ENCODE data around the gene CASP8AP2. TPM values are rescaled to one million over a fixed set of nuclear protein-coding genes. Genes with fewer than 3 reads are reported as not detected.

The CASP8AP2 gene
- total and polyA plus RNA-seq, 2 donors from 2014 or later = 2.4 to 17.5 TPM

- Histone ChIP-seq H3K4me3 (ENCODE audit: low read length in 3 of 3) (no peak overlapping the region), H3K27ac (ENCODE audit: low read depth in 2 of 2, low read length in 2 of 2) (no peak overlapping the region), H3K9me3 (ENCODE audit: control insufficient read depth in 2 of 3, insufficient read depth in 1 of 3, low read length in 3 of 3) (no peaks in the 10 kb centered on the region), H3K36me3 (ENCODE audit: control insufficient read depth in 2 of 3, insufficient read depth in 3 of 3, low read length in 3 of 3) (peaks cover 5 to 35% (median 10%) of the 10 kb centered on the region in 3 donors), H3K27me3 (ENCODE audit: control insufficient read depth, insufficient read depth, low read length) (no peaks in the 10 kb centered on the region), H3K9ac (ENCODE audit: low read length in 3 of 3) (no peak overlapping the region), H3K4me1 (ENCODE audit: control insufficient read depth in 2 of 3, insufficient read depth in 2 of 3, low read depth in 1 of 3, low read length in 3 of 3) (no peaks in the 10 kb centered on the region)
- no peak for TF ChIP-seq CTCF (IDR thresholded peaks at IDR 0.05; ENCODE audit: borderline replicate concordance, extremely low read depth, insufficient read depth)
- DNase-seq = no peak
- no peak for FAIRE-seq
- intact Hi-C loops (cut with DNase I) = no loop called here
Observed at GRCh38 chr6:89866024-89866678, 36.5 kb downstream of the CASP8AP2 start.

GRCh38 chr6:89873721-89874120, 44.0 kb downstream of the CASP8AP2 start:
- Histone ChIP-seq H3K4me1 (ENCODE audit: control insufficient read depth in 2 of 3, insufficient read depth in 2 of 3, low read depth in 1 of 3, low read length in 3 of 3) (no peaks in the 10 kb centered on the region), H3K9me3 (ENCODE audit: control insufficient read depth in 2 of 3, insufficient read depth in 1 of 3, low read length in 3 of 3) (no peaks in the 10 kb centered on the region), H3K36me3 (ENCODE audit: control insufficient read depth in 2 of 3, insufficient read depth in 3 of 3, low read length in 3 of 3) (peaks cover 0 to 5% (median 0%) of the 10 kb centered on the region in 3 donors), H3K9ac (ENCODE audit: low read length in 3 of 3) (no peak overlapping the region), H3K27ac (ENCODE audit: low read depth in 2 of 2, low read length in 2 of 2) (no peak overlapping the region), H3K27me3 (ENCODE audit: control insufficient read depth, insufficient read depth, low read length) (no peaks in the 10 kb centered on the region), H3K4me3 (ENCODE audit: low read length in 3 of 3) (no peak overlapping the region)
- intact Hi-C loops (cut with DNase I) = no loop called here
- no peak for TF ChIP-seq CTCF (IDR thresholded peaks at IDR 0.05; ENCODE audit: borderline replicate concordance, extremely low read depth, insufficient read depth)
- DNase-seq (no peak), FAIRE-seq (no peak)

DNA sequence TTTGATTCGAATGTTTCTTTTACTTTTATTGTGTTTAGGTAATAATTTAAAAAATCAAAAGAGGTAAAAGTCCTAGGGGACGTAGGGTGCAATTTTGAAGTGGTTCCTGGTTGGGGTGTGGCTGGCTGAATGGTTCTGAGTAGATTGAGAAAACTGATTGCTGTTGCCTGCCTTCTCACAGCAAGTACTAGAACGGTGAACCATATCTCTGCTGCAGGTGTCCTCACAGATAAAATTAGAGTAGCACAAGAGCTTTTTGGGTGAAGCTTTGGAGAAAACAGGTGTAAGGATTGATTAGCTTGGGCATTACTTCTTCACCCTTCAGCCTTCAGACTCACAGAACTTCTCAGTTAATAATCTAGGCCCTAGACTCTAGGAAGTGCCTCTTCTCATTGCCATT, 44.8 kb downstream of the CASP8AP2 start:
- Histone ChIP-seq H3K4me1 (ENCODE audit: control insufficient read depth in 2 of 3, insufficient read depth in 2 of 3, low read depth in 1 of 3, low read length in 3 of 3) (no peaks in the 10 kb centered on the region), H3K9me3 (ENCODE audit: control insufficient read depth in 2 of 3, insufficient read depth in 1 of 3, low read length in 3 of 3) (no peaks in the 10 kb centered on the region), H3K36me3 (ENCODE audit: control insufficient read depth in 2 of 3, insufficient read depth in 3 of 3, low read length in 3 of 3) (peaks cover 0 to 5% (median 0%) of the 10 kb centered on the region in 3 donors), H3K27me3 (ENCODE audit: control insufficient read depth, insufficient read depth, low read length) (no peaks in the 10 kb centered on the region), H3K9ac (ENCODE audit: low read length in 3 of 3) (no peak overlapping the region), H3K4me3 (ENCODE audit: low read length in 3 of 3) (no peak overlapping the region), H3K27ac (ENCODE audit: low read depth in 2 of 2, low read length in 2 of 2) (no peak overlapping the region)
- DNase-seq (no peak), FAIRE-seq (no peak)
- intact Hi-C loops (cut with DNase I) = no loop called here
- TF ChIP-seq CTCF (IDR thresholded peaks at IDR 0.05; ENCODE audit: borderline replicate concordance, extremely low read depth, insufficient read depth) = no peak

All from kidney (tissue), 14 donors.